Activated T-cell treated with anti-CD3 and anti-CD28 coated beads, Interleukin-2, amount 50 U/mL, for 72 hours (primary cell): ENCODE results near the gene MOSPD2. TPM values are rescaled to one million over a fixed set of nuclear protein-coding genes. Genes with fewer than 3 reads are reported as not detected.

ENCODE experiments used
- ATAC-seq, 2 donors: fragments of 150-1000 bp; cut with Tn5 transposase; replicated peaks in 1 of 2; 2 replicates each; pipeline ENCODE4 v1.10.0; 2021; ENCODE audit warnings: moderate library complexity in 2 of 2, mild to moderate bottlenecking in 1 of 2
- DNase-seq, 2 donors: peaks; one replicate each; pipeline ENCODE4 v3.0.0; 2021 to 2022; ENCODE audit warnings: mixed read lengths in 1 of 2
- H3K27ac Mint-ChIP-seq: one replicate; pipeline ENCODE4 v1.8.0; 2022; ENCODE audit warnings: mild to moderate bottlenecking, moderate library complexity, mixed read lengths
- H3K27me3 Mint-ChIP-seq: one replicate; pipeline ENCODE4 v1.8.0; 2022; ENCODE audit warnings: low read depth, mixed read lengths
- H3K36me3 Mint-ChIP-seq, 2 donors: one replicate each; pipeline ENCODE4 v1.8.0; 2022; ENCODE audit warnings: mixed read lengths in 2 of 2, mild to moderate bottlenecking in 1 of 2; ENCODE audit not compliant: insufficient read depth in 2 of 2
- H3K4me1 Mint-ChIP-seq: one replicate; pipeline ENCODE4 v1.8.0; 2022; ENCODE audit warnings: low read depth, mixed read lengths
- H3K4me3 Mint-ChIP-seq, 2 donors: one replicate each; pipeline ENCODE4 v1.8.0; 2022; ENCODE audit warnings: mild to moderate bottlenecking in 2 of 2, mixed read lengths in 2 of 2, moderate library complexity in 2 of 2
- H3K9me3 Mint-ChIP-seq, 2 donors: one replicate each; pipeline ENCODE4 v1.8.0; 2022; ENCODE audit warnings: mixed read lengths in 2 of 2
- total RNA-seq, 2 donors: library from RNA; stranded (reverse); gene quantifications; one replicate each; pipeline ENCODE4 v1.2.3, GENCODE V29; 2022

Gene MOSPD2
- total RNA-seq, 2 donors from 2014 or later, result 17.2 to 22.6 TPM

GRCh38 chrX:14948691-14949090 lies 75.5 kb downstream of the MOSPD2 start:
- Mint-ChIP-seq H3K27ac (no peak overlapping the region), H3K4me3 (no peak overlapping the region), H3K27me3 (peaks cover 27% of the 10 kb centered on the region), H3K4me1 (no peaks in the 10 kb centered on the region), H3K36me3 (no peaks in the 10 kb centered on the region), H3K9me3 (no peaks in the 10 kb centered on the region)
- ATAC-seq (no peak), DNase-seq (no peak)

GRCh38 chrX:14956813-14957582 lies 83.8 kb downstream of the MOSPD2 start:
- peaks cover 2 to 6% of the 10 kb centered on the region in 2 donors for H3K9me3 Mint-ChIP-seq
- no peaks in the 10 kb centered on the region for H3K4me1 Mint-ChIP-seq
- ATAC-seq, result no peak
- DNase-seq, result no peak
- no peak overlapping the region for H3K27ac Mint-ChIP-seq
- no peak overlapping the region for H3K4me3 Mint-ChIP-seq
- peaks cover 14% of the 10 kb centered on the region for H3K27me3 Mint-ChIP-seq
- no peaks in the 10 kb centered on the region for H3K36me3 Mint-ChIP-seq

- Mint-ChIP-seq H3K27ac (no peak overlapping the region), H3K36me3 (peaks cover 0 to 1% of the 10 kb centered on the region in 2 donors), H3K4me3 (no peak overlapping the region), H3K4me1 (no peaks in the 10 kb centered on the region), H3K9me3 (no peaks in the 10 kb centered on the region), H3K27me3 (peaks cover 15% of the 10 kb centered on the region)
- DNase-seq (no peak), ATAC-seq (no peak)
Measured at GRCh38 chrX:14963447-14964236, 90.4 kb downstream of the MOSPD2 start.

GRCh38 chrX:14964500-14964899 lies 91.3 kb downstream of the MOSPD2 start:
- Mint-ChIP-seq H3K27ac (no peak overlapping the region), H3K4me3 (no peak overlapping the region), H3K9me3 (no peaks in the 10 kb centered on the region), H3K36me3 (peaks cover 0 to 1% of the 10 kb centered on the region in 2 donors), H3K4me1 (no peaks in the 10 kb centered on the region), H3K27me3 (peaks cover 12% of the 10 kb centered on the region)
- no peak for DNase-seq
- ATAC-seq, result no peak

Other genes starting within 250 kb of the MOSPD2 start
- gene FANCB, start 352 bp upstream of the MOSPD2 start, total RNA-seq, result 10 to 100 TPM; 15.9 to 16.0 TPM